Hepatocyte (in vitro differentiated cells): ENCODE measurements around the gene GRPR.

Experiments used
- EZH2 ChIP-seq: fragments of 200-600 bp; sonication (generic); IDR thresholded peaks from 2 replicates; pipeline ENCODE4 v1.6.1; 2016; ENCODE audit warnings: antibody characterized with exemption, mild to moderate bottlenecking, borderline replicate concordance
- EZH2phosphoT487 ChIP-seq: fragments of 200-600 bp; sonication (generic); IDR thresholded peaks from one replicate; pipeline ENCODE4 v1.6.1; 2018; ENCODE audit warnings: antibody characterized with exemption, mild to moderate bottlenecking, low read depth, moderate library complexity; ENCODE audit not compliant: unreplicated experiment, severe bottlenecking
- TF ChIP-seq, protein P1 (sequence below): fragments of 200-600 bp; sonication (generic); IDR thresholded peaks from 2 replicates; pipeline ENCODE4 v1.5.1; 2016; ENCODE audit warnings: antibody characterized with exemption, mild to moderate bottlenecking; ENCODE audit not compliant: poor library complexity

DNA sequence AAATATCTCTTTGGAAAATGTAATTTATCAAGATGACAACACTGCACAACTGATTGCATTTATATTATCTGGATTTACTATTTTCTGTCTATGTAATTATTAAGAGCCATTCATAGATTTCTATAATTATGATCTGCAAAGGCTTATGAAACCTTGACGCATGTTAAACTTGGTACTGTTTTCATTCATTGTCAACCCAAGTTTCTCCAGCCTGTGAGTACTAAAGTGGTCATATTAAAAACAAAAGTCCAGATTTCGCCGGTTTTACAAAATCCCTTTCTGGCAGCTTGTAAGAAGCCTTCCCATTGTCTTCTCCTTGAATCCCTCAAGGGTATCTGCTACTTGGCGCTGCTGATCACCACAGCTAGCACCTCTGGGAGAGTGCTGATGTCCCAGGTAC is 19.7 kb upstream of the GRPR start:
- TF ChIP-seq EZH2phosphoT487 (no peak), EZH2 (no peak)
- TF ChIP-seq, protein P1, sequence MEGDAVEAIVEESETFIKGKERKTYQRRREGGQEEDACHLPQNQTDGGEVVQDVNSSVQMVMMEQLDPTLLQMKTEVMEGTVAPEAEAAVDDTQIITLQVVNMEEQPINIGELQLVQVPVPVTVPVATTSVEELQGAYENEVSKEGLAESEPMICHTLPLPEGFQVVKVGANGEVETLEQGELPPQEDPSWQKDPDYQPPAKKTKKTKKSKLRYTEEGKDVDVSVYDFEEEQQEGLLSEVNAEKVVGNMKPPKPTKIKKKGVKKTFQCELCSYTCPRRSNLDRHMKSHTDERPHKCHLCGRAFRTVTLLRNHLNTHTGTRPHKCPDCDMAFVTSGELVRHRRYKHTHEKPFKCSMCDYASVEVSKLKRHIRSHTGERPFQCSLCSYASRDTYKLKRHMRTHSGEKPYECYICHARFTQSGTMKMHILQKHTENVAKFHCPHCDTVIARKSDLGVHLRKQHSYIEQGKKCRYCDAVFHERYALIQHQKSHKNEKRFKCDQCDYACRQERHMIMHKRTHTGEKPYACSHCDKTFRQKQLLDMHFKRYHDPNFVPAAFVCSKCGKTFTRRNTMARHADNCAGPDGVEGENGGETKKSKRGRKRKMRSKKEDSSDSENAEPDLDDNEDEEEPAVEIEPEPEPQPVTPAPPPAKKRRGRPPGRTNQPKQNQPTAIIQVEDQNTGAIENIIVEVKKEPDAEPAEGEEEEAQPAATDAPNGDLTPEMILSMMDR: no peak
